HCT116 (cell line): Measurements from ENCODE around the gene CBX1. TPM values are rescaled to one million over a fixed set of nuclear protein-coding genes. Genes with fewer than 3 reads are reported as not detected.

ENCODE experiments used
- ATAC-seq: fragments of 200-7000 bp; cut with Tn5 transposase; 2 replicates; pipeline ENCODE4 v1.9.1; 2020; ENCODE audit warnings: mild to moderate bottlenecking, moderate library complexity
- BruUV-seq: library from RNA; stranded (reverse); fragments of 400-500 nt; replicated peaks from 2 replicates; lab custom pipeline; 2021; lab: Mats Ljungman, UMichigan
- CTCF ChIA-PET: fragments of 300-600 bp; sonication (Branson Sonifier 250); formaldehyde crosslinking; loops from one replicate; lab custom pipeline; 2021; ENCODE audit warnings: antibody characterized with exemption; lab: Charles Lee
- POLR2A ChIA-PET: fragments of 300-600, 350-600 bp; sonication (Branson Sonifier 250); formaldehyde crosslinking; loops from one replicate; lab custom pipeline; 2021; ENCODE audit warnings: antibody characterized with exemption; lab: Charles Lee
- RAD21 ChIA-PET, 2 experiments: fragments of 300-600 bp; sonication (Branson Sonifier 250); formaldehyde crosslinking; loops; one replicate each; lab custom pipeline; 2023; ENCODE audit warnings: low total read pairs in 2 of 2; ENCODE audit not compliant: uncharacterized antibody in 2 of 2, unreplicated experiment in 2 of 2, low non-redundant PET in 1 of 2; lab: Charles Lee
- DNase-seq: peaks from one replicate; pipeline ENCODE4 v3.0.0-alpha.2; 2010; ENCODE audit warnings: low read depth, low spot score
- H2AFZ ChIP-seq: fragments of 200-600 bp; shearing (Covaris generic), sonication (generic); 2 replicates; pipeline ENCODE4 v1.6.1; 2017; ENCODE audit warnings: low read depth, mixed run types, mixed read lengths, antibody characterized with exemption, low read length; ENCODE audit not compliant: poor library complexity, severe bottlenecking
- H3K27ac ChIP-seq: 2 replicates; pipeline ENCODE4 v1.5.1; 2012; ENCODE audit warnings: low read depth, low read length
- H3K27me3 ChIP-seq: fragments of 200-600 bp; sonication (generic); 2 replicates; pipeline ENCODE4 v1.6.1; 2016; ENCODE audit warnings: mixed run types, low read length, mixed read lengths; ENCODE audit not compliant: insufficient read depth
- H3K36me3 ChIP-seq, 2 experiments: fragments of 200-500 bp in 1 of 2; fragments of 200-600 bp in 1 of 2; sonication (Bioruptor generic) in 1 of 2; sonication (generic) in 1 of 2; 2 replicates each; pipeline versions ENCODE4 v1.5.1 to v1.6.1; 2014 to 2016; ENCODE audit warnings: low read length in 2 of 2, inconsistent platforms in 1 of 2, mixed read lengths in 1 of 2, mixed run types in 1 of 2; ENCODE audit not compliant: insufficient read depth in 2 of 2, control insufficient read depth in 1 of 2
- H3K4me1 ChIP-seq, 2 experiments: fragments of 200-600 bp in 1 of 2; sonication (generic) in 1 of 2; 2 replicates each; pipeline versions ENCODE4 v1.5.1 to v1.6.1; 2012 to 2017; ENCODE audit warnings: low read length in 2 of 2, inconsistent platforms in 1 of 2, mild to moderate bottlenecking in 1 of 2, mixed read lengths in 1 of 2, mixed run types in 1 of 2, moderate library complexity in 1 of 2; ENCODE audit not compliant: insufficient read depth in 2 of 2, control insufficient read depth in 1 of 2
- H3K4me2 ChIP-seq: fragments of 200-600 bp; sonication (generic); 2 replicates; pipeline ENCODE4 v1.6.1; 2017; ENCODE audit warnings: mixed run types, low read length, mixed read lengths
- H3K4me3 ChIP-seq, 2 experiments: fragments of 200-600 bp in 1 of 2; sonication (generic) in 1 of 2; replicated peaks in 1 of 2; 2 replicates each; pipeline ENCODE4 v1.5.1; 2011 to 2016; ENCODE audit warnings: low read length in 2 of 2, control low read depth in 1 of 2, low read depth in 1 of 2, mild to moderate bottlenecking in 1 of 2, mixed read lengths in 1 of 2, mixed run types in 1 of 2
- H3K79me2 ChIP-seq: fragments of 200-600 bp; sonication (generic); 2 replicates; pipeline ENCODE4 v1.6.1; 2017; ENCODE audit warnings: mild to moderate bottlenecking, mixed run types, low read length, moderate library complexity, mixed read lengths; ENCODE audit not compliant: insufficient read depth
- H3K9ac ChIP-seq: fragments of 200-600 bp; sonication (generic); 2 replicates; pipeline ENCODE4 v1.6.1; 2016; ENCODE audit warnings: low read length, mixed read lengths
- H3K9me2 ChIP-seq: fragments of 200-600 bp; sonication (generic), shearing (Covaris generic); 2 replicates; pipeline ENCODE4 v1.6.1; 2017; ENCODE audit warnings: mixed run types, mild to moderate bottlenecking, moderate library complexity; ENCODE audit not compliant: insufficient read depth
- H3K9me3 ChIP-seq, 2 experiments: fragments of 200-500 bp in 1 of 2; fragments of 200-600 bp in 1 of 2; sonication (Bioruptor generic) in 1 of 2; sonication (generic) in 1 of 2; 2 replicates each; pipeline ENCODE4 v1.6.1; 2014 to 2017; ENCODE audit warnings: low read length in 2 of 2, mixed read lengths in 2 of 2, inconsistent platforms in 1 of 2, low read depth in 1 of 2, mild to moderate bottlenecking in 1 of 2, mixed run types in 1 of 2, moderate library complexity in 1 of 2; ENCODE audit not compliant: control insufficient read depth in 1 of 2, insufficient read depth in 1 of 2
- H4K20me1 ChIP-seq: fragments of 200-600 bp; sonication (generic), shearing (Covaris generic); 2 replicates; pipeline ENCODE4 v1.6.1; 2017; ENCODE audit warnings: mixed run types, mild to moderate bottlenecking, moderate library complexity; ENCODE audit not compliant: insufficient read depth
- CTCF ChIP-seq, 3 experiments: fragments of 200-600 bp in 1 of 3; sonication (generic) in 1 of 3; IDR thresholded peaks in 2 of 3; conservative IDR thresholded peaks in 1 of 3; 2 replicates each; pipeline ENCODE4 v1.5.1; 2012 to 2017; ENCODE audit warnings: low read depth in 2 of 3, low read length in 2 of 3, antibody characterized with exemption in 1 of 3, borderline replicate concordance in 1 of 3, control low read depth in 1 of 3, mild to moderate bottlenecking in 1 of 3, mixed read lengths in 1 of 3, mixed run types in 1 of 3, moderate library complexity in 1 of 3; ENCODE audit not compliant: insufficient read depth in 1 of 3
- EGR1 ChIP-seq: IDR thresholded peaks from 2 replicates; pipeline ENCODE4 v1.6.1; 2012; ENCODE audit warnings: low read depth
- ELF1 ChIP-seq: IDR thresholded peaks from 2 replicates; pipeline ENCODE4 v1.6.1; 2012; ENCODE audit warnings: low read depth, borderline replicate concordance
- EZH2phosphoT487 ChIP-seq: fragments of 200-600 bp; IDR thresholded peaks from 2 replicates; pipeline ENCODE4 v1.6.1; 2018; ENCODE audit warnings: antibody characterized with exemption, borderline replicate concordance
- FOSL1 ChIP-seq: IDR thresholded peaks from 2 replicates; pipeline ENCODE4 v1.6.1; 2012; ENCODE audit warnings: low read depth
- POLR2AphosphoS5 ChIP-seq: IDR thresholded peaks from 2 replicates; pipeline ENCODE4 v1.6.1; 2011; ENCODE audit warnings: mild to moderate bottlenecking, low read depth, low read length, moderate library complexity
- RAD21 ChIP-seq: IDR thresholded peaks from 2 replicates; pipeline ENCODE4 v1.6.1; 2012; ENCODE audit warnings: low read depth, mild to moderate bottlenecking
- TCF7L2 ChIP-seq: IDR thresholded peaks from 2 replicates; pipeline ENCODE4 v1.7.0; 2011; ENCODE audit warnings: borderline replicate concordance, inconsistent platforms; ENCODE audit not compliant: insufficient read depth, insufficient read length; ENCODE audit errors: extremely low read depth
- ZNF274 ChIP-seq: fragments of 200-500 bp; sonication (Bioruptor generic); IDR thresholded peaks from 2 replicates; pipeline ENCODE4 v1.6.1; 2014; ENCODE audit warnings: mild to moderate bottlenecking, low read depth, low read length, inconsistent platforms
- intact Hi-C: fragments of 100-400 bp; cut with micrococcal nuclease; formaldehyde crosslinking; loops from 2 replicates; pipeline ENCODE4 v1.10.0; 2022
- total RNA-seq: library from RNA; stranded (reverse); gene quantifications from one replicate; pipeline ENCODE4 v1.2.1, GENCODE V29; 2021; ENCODE audit not compliant: unreplicated experiment
- TF ChIP-seq, protein P1 (sequence below): IDR thresholded peaks from 2 replicates; pipeline ENCODE4 v1.6.1; 2012
- TF ChIP-seq, protein P2 (sequence below): IDR thresholded peaks from 2 replicates; pipeline ENCODE4 v1.6.1; 2012; ENCODE audit warnings: low read depth

The CBX1 gene
- total RNA-seq, 1 experiment from 2014 or later = 136 TPM

- no peaks in the 10 kb centered on the region for H3K9me3 ChIP-seq
- RAD21 ChIA-PET = no interaction called here
- H3K79me2 ChIP-seq = peaks cover 74% of the 10 kb centered on the region
- H3K9ac ChIP-seq = no peak overlapping the region
- intact Hi-C loops = no loop called here
- DNase-seq = no peak
- H3K9me2 ChIP-seq = no peaks in the 10 kb centered on the region
- H4K20me1 ChIP-seq = no peaks in the 10 kb centered on the region
- H3K4me2 ChIP-seq = no peak overlapping the region
- no peaks in the 10 kb centered on the region for H3K27me3 ChIP-seq
- peaks cover 25 to 40% of the 10 kb centered on the region in 2 experiments for H3K36me3 ChIP-seq
- CTCF ChIA-PET = no interaction called here
- H3K27ac ChIP-seq = no peak overlapping the region; the same call in 1 of the 2 replicates
- POLR2A ChIA-PET = interaction anchor here (4.0 kb wide), 1 partner anchor 11 kb away, joined by 114 read pairs; no protein-coding TSS in a partner anchor
- TF ChIP-seq FOSL1 (no peak), POLR2AphosphoS5 (peak; percentile 26; the same call in 1 of the 2 replicates)
- BruUV-seq = no TSS peak
- H3K4me3 ChIP-seq = no peak overlapping the region
- ATAC-seq = no peak
- peaks cover 31 to 41% of the 10 kb centered on the region in 2 experiments for H3K4me1 ChIP-seq
- no peak overlapping the region for H2AFZ ChIP-seq
Observed at GRCh38 chr17:48051283-48051682, 50.0 kb downstream of the CBX1 start.

- H3K4me3 ChIP-seq = peak overlapping the region; percentile 64 to 67
- no peak overlapping the region for H2AFZ ChIP-seq
- intact Hi-C loops = loop anchor here (2.0 kb wide), 1 partner anchor 22 kb away; no protein-coding TSS in a partner anchor
- peaks cover 25 to 52% of the 10 kb centered on the region in 2 experiments for H3K4me1 ChIP-seq
- ChIA-PET CTCF (interaction anchor here (1.0 to 3.5 kb wide), 8 partner anchors 10 to 106 kb away, joined by 3 to 37 read pairs (median 5); partner anchors contain the start of gene CDK5RAP3), RAD21 (interaction anchor here (0.6 to 2.1 kb wide), 4 partner anchors 23 to 122 kb away, joined by 3 to 15 read pairs (median 8); no protein-coding TSS in a partner anchor), POLR2A (interaction anchor here (0.6 to 4.7 kb wide), 36 partner anchors 12 to 831 kb away, joined by 3 to 114 read pairs (median 5); partner anchors contain the start of genes CBX1, CDK5RAP3, HOXB6 and HOXB9)
- no peaks in the 10 kb centered on the region for H3K27me3 ChIP-seq
- no peaks in the 10 kb centered on the region for H3K9me2 ChIP-seq
- ATAC-seq (peak; percentile 85), DNase-seq (peak; percentile 96)
- BruUV-seq = no TSS peak
- peak overlapping the region; percentile 90 for H3K27ac ChIP-seq
- H3K4me2 ChIP-seq = peak overlapping the region; percentile 78
- H3K36me3 ChIP-seq = peaks cover 22 to 29% of the 10 kb centered on the region in 2 experiments
- no peaks in the 10 kb centered on the region for H3K9me3 ChIP-seq
- peaks cover 50% of the 10 kb centered on the region for H3K79me2 ChIP-seq
- peak overlapping the region; percentile 72 for H3K9ac ChIP-seq
- no peaks in the 10 kb centered on the region for H4K20me1 ChIP-seq
- TF ChIP-seq EGR1 = peak; percentile 31; the same call in 1 of the 2 replicates
- no peak for TF ChIP-seq CTCF (IDR thresholded peaks at IDR 0.05 in 2 of 3, conservative IDR thresholded peaks at IDR 0.05 in 1 of 3; ENCODE audit: borderline replicate concordance in 1 of 3, insufficient read depth in 1 of 3, low read depth in 2 of 3, low read length in 2 of 3)
- TF ChIP-seq, protein P1, sequence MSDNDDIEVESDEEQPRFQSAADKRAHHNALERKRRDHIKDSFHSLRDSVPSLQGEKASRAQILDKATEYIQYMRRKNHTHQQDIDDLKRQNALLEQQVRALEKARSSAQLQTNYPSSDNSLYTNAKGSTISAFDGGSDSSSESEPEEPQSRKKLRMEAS = peak; percentile 35
- peak; percentile 100 for TF ChIP-seq POLR2AphosphoS5
- no peak for TF ChIP-seq TCF7L2
- no peak for TF ChIP-seq ELF1
- no peak for TF ChIP-seq EZH2phosphoT487
- TF ChIP-seq ZNF274 = no peak
- TF ChIP-seq FOSL1 = no peak
- no peak for TF ChIP-seq RAD21
- TF ChIP-seq, protein P2, sequence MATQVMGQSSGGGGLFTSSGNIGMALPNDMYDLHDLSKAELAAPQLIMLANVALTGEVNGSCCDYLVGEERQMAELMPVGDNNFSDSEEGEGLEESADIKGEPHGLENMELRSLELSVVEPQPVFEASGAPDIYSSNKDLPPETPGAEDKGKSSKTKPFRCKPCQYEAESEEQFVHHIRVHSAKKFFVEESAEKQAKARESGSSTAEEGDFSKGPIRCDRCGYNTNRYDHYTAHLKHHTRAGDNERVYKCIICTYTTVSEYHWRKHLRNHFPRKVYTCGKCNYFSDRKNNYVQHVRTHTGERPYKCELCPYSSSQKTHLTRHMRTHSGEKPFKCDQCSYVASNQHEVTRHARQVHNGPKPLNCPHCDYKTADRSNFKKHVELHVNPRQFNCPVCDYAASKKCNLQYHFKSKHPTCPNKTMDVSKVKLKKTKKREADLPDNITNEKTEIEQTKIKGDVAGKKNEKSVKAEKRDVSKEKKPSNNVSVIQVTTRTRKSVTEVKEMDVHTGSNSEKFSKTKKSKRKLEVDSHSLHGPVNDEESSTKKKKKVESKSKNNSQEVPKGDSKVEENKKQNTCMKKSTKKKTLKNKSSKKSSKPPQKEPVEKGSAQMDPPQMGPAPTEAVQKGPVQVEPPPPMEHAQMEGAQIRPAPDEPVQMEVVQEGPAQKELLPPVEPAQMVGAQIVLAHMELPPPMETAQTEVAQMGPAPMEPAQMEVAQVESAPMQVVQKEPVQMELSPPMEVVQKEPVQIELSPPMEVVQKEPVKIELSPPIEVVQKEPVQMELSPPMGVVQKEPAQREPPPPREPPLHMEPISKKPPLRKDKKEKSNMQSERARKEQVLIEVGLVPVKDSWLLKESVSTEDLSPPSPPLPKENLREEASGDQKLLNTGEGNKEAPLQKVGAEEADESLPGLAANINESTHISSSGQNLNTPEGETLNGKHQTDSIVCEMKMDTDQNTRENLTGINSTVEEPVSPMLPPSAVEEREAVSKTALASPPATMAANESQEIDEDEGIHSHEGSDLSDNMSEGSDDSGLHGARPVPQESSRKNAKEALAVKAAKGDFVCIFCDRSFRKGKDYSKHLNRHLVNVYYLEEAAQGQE = no peak
Observed at GRCh38 chr17:48048384-48049126, 52.7 kb downstream of the CBX1 start.
